Measurements from ENCODE around the gene NYAP1.

NYAP1 gene

GRCh38 chr7:100457033-100457432, 26.7 kb upstream of the NYAP1 start:
- no peak for DNase-seq (ENCODE audit: low read depth)

GRCh38 chr7:100464210-100464660, 19.5 kb upstream of the NYAP1 start, which contains the start of gene SPACDR:
TSS of gene SPACDR (minus strand) at chr7:100464260. CDS start at chr7:100464025, 235 bp downstream.
- DNase-seq (ENCODE audit: low read depth): no peak

- no peak for DNase-seq (ENCODE audit: low read depth)
Observed at GRCh38 chr7:100464791-100465190, 18.9 kb upstream of the NYAP1 start.

- DNase-seq (ENCODE audit: low read depth): no peak
Observed at GRCh38 chr7:100465299-100465698, 18.4 kb upstream of the NYAP1 start.

- DNase-seq (ENCODE audit: low read depth): no peak
Observed at GRCh38 chr7:100465702-100466311, 17.9 kb upstream of the NYAP1 start.

- DNase-seq (ENCODE audit: low read depth): no peak
Observed at GRCh38 chr7:100466653-100467605, 16.8 kb upstream of the NYAP1 start.

GRCh38 chr7:100467638-100468373, 15.9 kb upstream of the NYAP1 start:
- no peak for DNase-seq (ENCODE audit: low read depth)

DNA sequence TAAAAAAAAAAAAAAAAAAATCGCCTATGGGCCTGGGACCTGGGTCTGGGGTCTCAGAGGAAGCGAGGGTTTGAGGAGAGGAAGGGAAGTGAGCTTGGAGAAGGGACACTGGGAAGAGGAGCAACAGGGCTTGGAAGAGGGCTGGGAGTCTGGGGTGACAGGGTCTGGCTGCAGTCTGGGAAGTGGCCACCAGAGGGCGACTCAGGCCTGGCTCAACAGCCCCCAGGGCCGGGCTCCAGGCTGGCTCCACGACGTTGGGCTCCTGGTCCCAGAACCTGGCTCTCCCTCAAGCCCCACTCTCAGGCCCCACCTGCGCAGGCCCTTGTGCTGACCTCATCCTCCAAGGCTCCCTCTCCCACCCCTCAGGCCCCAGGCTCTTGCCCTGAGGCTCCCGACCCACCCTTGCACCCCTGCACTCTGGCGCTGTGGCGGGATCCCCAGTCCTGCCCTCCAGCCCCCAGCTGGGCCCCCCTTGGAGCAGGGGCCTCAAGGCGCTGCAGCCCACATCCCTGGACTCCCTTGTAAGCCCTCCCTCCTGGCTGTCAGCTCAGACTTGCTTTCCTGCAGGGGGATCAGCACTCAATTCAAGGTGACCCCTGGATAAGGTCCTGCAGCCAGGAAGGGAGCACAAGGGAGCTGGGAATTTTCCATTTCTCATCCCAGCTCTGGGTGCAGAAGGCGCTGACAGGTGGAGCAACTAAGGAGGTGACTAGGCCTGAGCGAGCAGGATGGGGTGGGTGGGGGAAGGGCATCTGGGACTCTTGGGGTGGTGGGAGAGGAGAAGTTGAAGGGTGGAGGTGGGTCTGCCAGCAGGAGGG, 14.3 kb upstream of the NYAP1 start:
- DNase-seq (ENCODE audit: low read depth): peak; percentile 75

DNA sequence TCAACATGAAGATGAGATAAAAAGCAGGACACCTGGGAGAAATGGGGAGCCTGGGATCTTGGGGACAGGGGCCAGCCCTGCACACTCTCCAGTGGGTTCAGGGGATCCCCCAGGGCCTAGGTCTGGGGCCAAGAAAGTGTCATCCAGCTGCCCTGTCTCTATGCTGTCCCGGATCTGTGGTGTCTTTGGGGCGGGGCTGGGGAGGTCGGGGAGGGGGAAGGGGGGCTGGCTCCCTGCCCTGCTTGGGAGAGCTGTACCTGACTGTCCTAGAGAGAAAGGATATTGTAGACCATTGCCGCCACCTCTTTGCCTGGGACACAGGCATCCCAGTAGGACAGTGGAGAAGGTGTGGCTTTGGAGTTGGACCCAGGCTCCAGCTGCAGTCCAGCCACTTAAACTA, 12.7 kb upstream of the NYAP1 start:
- DNase-seq (ENCODE audit: low read depth): no peak

- DNase-seq (ENCODE audit: low read depth): no peak
Observed at GRCh38 chr7:100472121-100472851, 11.4 kb upstream of the NYAP1 start.

- DNase-seq (ENCODE audit: low read depth): no peak
Observed at GRCh38 chr7:100472854-100473499, 10.8 kb upstream of the NYAP1 start.

DNA sequence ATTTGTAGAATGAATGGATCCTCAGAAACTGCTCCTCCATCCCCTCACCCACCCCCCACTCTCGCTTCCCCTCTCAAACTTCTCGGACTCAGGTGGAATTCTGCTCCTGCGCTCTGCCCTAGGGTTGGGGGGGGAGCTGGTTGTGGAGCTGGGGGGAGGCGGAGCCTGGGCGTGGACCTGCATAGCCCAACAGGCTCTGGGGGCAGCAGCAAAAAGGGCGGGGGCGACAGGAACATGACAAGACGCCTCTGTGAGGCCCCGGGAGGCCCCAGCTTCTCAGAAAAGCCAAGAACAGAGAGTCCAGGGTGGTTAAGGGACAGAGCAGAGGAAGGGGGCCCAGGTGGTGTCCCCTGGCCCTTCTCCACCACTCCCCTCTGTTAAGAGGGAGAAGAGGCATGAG, 8.2 kb upstream of the NYAP1 start:
- DNase-seq (ENCODE audit: low read depth): no peak

DNA sequence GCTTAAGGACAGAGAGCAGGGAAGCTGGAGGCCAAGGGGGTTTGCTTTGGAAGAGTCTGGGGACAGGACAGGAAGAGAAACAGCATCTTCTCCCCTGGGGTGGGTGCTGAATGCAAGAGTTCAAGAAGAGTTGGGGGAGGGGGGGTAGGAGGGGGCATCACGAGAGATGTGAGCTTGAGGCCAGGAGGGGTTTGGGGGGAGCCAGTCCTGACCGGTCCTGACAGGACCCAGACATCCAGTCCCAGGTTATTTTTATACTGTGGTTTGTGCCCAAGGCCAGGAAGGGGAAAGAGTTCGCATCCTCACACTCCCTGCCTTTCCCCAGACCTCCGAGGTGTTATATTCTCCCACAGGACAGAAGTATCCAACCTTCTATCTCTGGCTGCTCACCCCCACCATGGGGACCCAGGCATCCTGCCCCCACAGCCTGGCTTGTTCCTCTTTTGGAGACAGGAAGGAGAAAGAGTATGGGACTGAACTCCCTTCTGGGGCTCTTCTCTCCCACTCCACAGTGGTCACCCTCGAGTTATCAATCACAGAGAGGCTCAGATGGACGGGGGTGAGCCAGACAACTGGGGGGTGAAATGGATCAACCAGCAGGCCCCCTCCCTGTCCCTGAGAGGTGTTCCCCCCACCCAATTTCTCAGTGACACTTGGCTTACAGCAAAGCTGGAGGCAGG, 7.5 kb upstream of the NYAP1 start:
- DNase-seq (ENCODE audit: low read depth): no peak

GRCh38 chr7:100476903-100477870, 6.5 kb upstream of the NYAP1 start:
- DNase-seq (ENCODE audit: low read depth): no peak

- no peak for DNase-seq (ENCODE audit: low read depth)
Observed at GRCh38 chr7:100477871-100478267, 5.9 kb upstream of the NYAP1 start.

- peak; percentile 81 for DNase-seq (ENCODE audit: low read depth)
Observed at GRCh38 chr7:100478958-100479660, 4.6 kb upstream of the NYAP1 start, which contains the start of gene TSC22D4. TSS of gene TSC22D4 (minus strand) at chr7:100479214. CDS start at chr7:100478038, 1,176 bp downstream.

GRCh38 chr7:100481466-100481865, 2.3 kb upstream of the NYAP1 start:
- no peak for DNase-seq (ENCODE audit: low read depth)

- no peak for DNase-seq (ENCODE audit: low read depth)
Observed at GRCh38 chr7:100482728-100483089, 1.0 kb upstream of the NYAP1 start.
